ENCODE data around the gene KCNT2.

The KCNT2 gene

GRCh38 chr1:196466166-196466565 lies 142.1 kb downstream of the KCNT2 start:
- Histone ChIP-seq H3K4me3 (no peak overlapping the region), H3K9ac (no peak overlapping the region), H3K4me1 (no peaks in the 10 kb centered on the region), H3K27ac (no peak overlapping the region), H3K9me3 (replicated peaks in 1 of 11) (no peaks in the 10 kb centered on the region), H4K20me1 (no peaks in the 10 kb centered on the region), H3K36me3 (no peaks in the 10 kb centered on the region), H3K4me2 (no peak overlapping the region), H3K27me3 (no peaks in the 10 kb centered on the region)
- no peak for TF ChIP-seq Cebpa-rat (IDR thresholded peaks at IDR 0.05)

- H3K4me2 ChIP-seq: no peak overlapping the region
- no peak for TF ChIP-seq Cebpa-rat (IDR thresholded peaks at IDR 0.05)
These were observed 143.7 kb downstream of the KCNT2 start for GRCh38 chr1:196464480-196464941.

GRCh38 chr1:196462086-196462485 lies 146.2 kb downstream of the KCNT2 start:
- no peaks in the 10 kb centered on the region for H3K9me3 ChIP-seq (replicated peaks in 1 of 11)
- H3K4me2 ChIP-seq: no peak overlapping the region
- H3K4me3 ChIP-seq: no peak overlapping the region
- no peaks in the 10 kb centered on the region for H4K20me1 ChIP-seq
- no peak for TF ChIP-seq Cebpa-rat (IDR thresholded peaks at IDR 0.05)
- no peaks in the 10 kb centered on the region for H3K27me3 ChIP-seq
- no peaks in the 10 kb centered on the region for H3K36me3 ChIP-seq
- H3K27ac ChIP-seq: no peak overlapping the region
- H3K4me1 ChIP-seq: no peaks in the 10 kb centered on the region
- no peak overlapping the region for H3K9ac ChIP-seq

More at GRCh38 chr1:196464480-196464941, 143.7 kb downstream of the KCNT2 start:
- H3K36me3 ChIP-seq: no peaks in the 10 kb centered on the region
- no peaks in the 10 kb centered on the region for H3K4me1 ChIP-seq
- no peak overlapping the region for H3K4me3 ChIP-seq
- H3K27ac ChIP-seq: no peak overlapping the region
- no peak overlapping the region for H3K9ac ChIP-seq
- no peaks in the 10 kb centered on the region for H3K9me3 ChIP-seq (replicated peaks in 1 of 11)
- H3K27me3 ChIP-seq: no peaks in the 10 kb centered on the region
- no peaks in the 10 kb centered on the region for H4K20me1 ChIP-seq

GRCh38 chr1:196461521-196461920 lies 146.7 kb downstream of the KCNT2 start:
- Histone ChIP-seq H3K4me3 (no peak overlapping the region), H3K4me1 (no peaks in the 10 kb centered on the region), H3K27me3 (no peaks in the 10 kb centered on the region), H3K9me3 (replicated peaks in 1 of 11) (no peaks in the 10 kb centered on the region), H3K4me2 (no peak overlapping the region), H3K27ac (no peak overlapping the region), H3K9ac (no peak overlapping the region), H3K36me3 (no peaks in the 10 kb centered on the region), H4K20me1 (no peaks in the 10 kb centered on the region)
- no peak for TF ChIP-seq Cebpa-rat (IDR thresholded peaks at IDR 0.05)

GRCh38 chr1:196459383-196459782 lies 148.9 kb downstream of the KCNT2 start:
- no peaks in the 10 kb centered on the region for H3K9me3 ChIP-seq (replicated peaks in 1 of 11)
- H3K4me1 ChIP-seq: no peaks in the 10 kb centered on the region
- H3K36me3 ChIP-seq: no peaks in the 10 kb centered on the region
- no peaks in the 10 kb centered on the region for H4K20me1 ChIP-seq
- H3K27me3 ChIP-seq: no peaks in the 10 kb centered on the region
- H3K27ac ChIP-seq: no peak overlapping the region
- H3K9ac ChIP-seq: no peak overlapping the region
- TF ChIP-seq Cebpa-rat (IDR thresholded peaks at IDR 0.05): no peak
- H3K4me3 ChIP-seq: no peak overlapping the region
- H3K4me2 ChIP-seq: no peak overlapping the region

GRCh38 chr1:196454792-196455191 lies 153.4 kb downstream of the KCNT2 start:
- Histone ChIP-seq H3K9me3 (replicated peaks in 1 of 11) (no peaks in the 10 kb centered on the region), H3K4me3 (no peak overlapping the region), H3K27me3 (no peaks in the 10 kb centered on the region), H3K4me1 (no peaks in the 10 kb centered on the region), H3K36me3 (no peaks in the 10 kb centered on the region), H4K20me1 (no peaks in the 10 kb centered on the region), H3K27ac (no peak overlapping the region), H3K4me2 (no peak overlapping the region), H3K9ac (no peak overlapping the region)
- no peak for TF ChIP-seq Cebpa-rat (IDR thresholded peaks at IDR 0.05)

- Histone ChIP-seq H3K27ac (no peak overlapping the region), H3K4me2 (no peak overlapping the region), H3K4me1 (no peaks in the 10 kb centered on the region), H3K36me3 (no peaks in the 10 kb centered on the region), H4K20me1 (no peaks in the 10 kb centered on the region), H3K9ac (no peak overlapping the region), H3K9me3 (replicated peaks in 1 of 11) (no peaks in the 10 kb centered on the region), H3K27me3 (no peaks in the 10 kb centered on the region), H3K4me3 (no peak overlapping the region)
- TF ChIP-seq Cebpa-rat (IDR thresholded peaks at IDR 0.05): no peak
These were observed 157.1 kb downstream of the KCNT2 start for GRCh38 chr1:196451103-196451502.

- Histone ChIP-seq H3K4me1 (no peaks in the 10 kb centered on the region), H3K27me3 (no peaks in the 10 kb centered on the region), H4K20me1 (no peaks in the 10 kb centered on the region), H3K27ac (no peak overlapping the region), H3K9me3 (replicated peaks in 1 of 11) (no peaks in the 10 kb centered on the region), H3K36me3 (no peaks in the 10 kb centered on the region), H3K4me3 (no peak overlapping the region), H3K9ac (no peak overlapping the region), H3K4me2 (no peak overlapping the region; a peak in 1 of 22 replicates)
- no peak for TF ChIP-seq Cebpa-rat (IDR thresholded peaks at IDR 0.05)
These were observed 157.8 kb downstream of the KCNT2 start for GRCh38 chr1:196450143-196451095.

- no peaks in the 10 kb centered on the region for H3K36me3 ChIP-seq
- no peak overlapping the region for H3K27ac ChIP-seq
- H3K9me3 ChIP-seq (replicated peaks in 1 of 11): no peaks in the 10 kb centered on the region
- no peaks in the 10 kb centered on the region for H3K4me1 ChIP-seq
- no peak overlapping the region for H3K4me2 ChIP-seq
- H3K27me3 ChIP-seq: no peaks in the 10 kb centered on the region
- H3K9ac ChIP-seq: no peak overlapping the region
- no peaks in the 10 kb centered on the region for H4K20me1 ChIP-seq
- H3K4me3 ChIP-seq: no peak overlapping the region
- no peak for TF ChIP-seq Cebpa-rat (IDR thresholded peaks at IDR 0.05)
These were observed 158.8 kb downstream of the KCNT2 start for GRCh38 chr1:196449460-196449859.

- no peak overlapping the region for H3K4me2 ChIP-seq
- no peaks in the 10 kb centered on the region for H3K36me3 ChIP-seq
- H3K27me3 ChIP-seq: no peaks in the 10 kb centered on the region
- no peak overlapping the region for H3K27ac ChIP-seq
- no peak overlapping the region for H3K4me3 ChIP-seq
- no peaks in the 10 kb centered on the region for H4K20me1 ChIP-seq
- H3K9ac ChIP-seq: no peak overlapping the region
- no peaks in the 10 kb centered on the region for H3K9me3 ChIP-seq (replicated peaks in 1 of 11)
- H3K4me1 ChIP-seq: no peaks in the 10 kb centered on the region
- TF ChIP-seq Cebpa-rat (IDR thresholded peaks at IDR 0.05): no peak
These were observed 162.5 kb downstream of the KCNT2 start for GRCh38 chr1:196445775-196446174.
